Spleen (tissue), 11 donors: ENCODE data around the gene NKD1. TPM values are rescaled to one million over a fixed set of nuclear protein-coding genes. Genes with fewer than 3 reads are reported as not detected.

Experiments used
- DNase-seq: peaks from one replicate; pipeline ENCODE4 v3.0.0-alpha.2; 2020
- H3K27ac ChIP-seq, 8 donors: fragments of 200-600 bp; sonication (generic) in 7 of 8; 1 replicate in 4 of 8; 2 replicates in 4 of 8; pipeline versions ENCODE4 v1.5.0 to v1.8.0; 2016 to 2021; ENCODE audit warnings: inconsistent platforms in 4 of 8, mild to moderate bottlenecking in 4 of 8, moderate library complexity in 1 of 8
- H3K27me3 ChIP-seq, 7 donors: fragments of 200-600 bp; sonication (generic) in 6 of 7; replicated peaks in 1 of 7; 1 replicate in 4 of 7; 2 replicates in 3 of 7; pipeline versions ENCODE4 v1.5.0 to v1.8.0; 2016 to 2021; ENCODE audit warnings: inconsistent platforms in 3 of 7, mild to moderate bottlenecking in 1 of 7
- H3K36me3 ChIP-seq, 6 donors: fragments of 200-600 bp; sonication (generic) in 5 of 6; 1 replicate in 4 of 6; 2 replicates in 2 of 6; pipeline versions ENCODE4 v1.5.0 to v1.8.0; 2016 to 2021; ENCODE audit warnings: inconsistent platforms in 2 of 6
- H3K4me1 ChIP-seq, 6 donors: fragments of 200-600 bp; sonication (generic) in 5 of 6; 1 replicate in 3 of 6; 2 replicates in 3 of 6; pipeline versions ENCODE4 v1.5.0 to v1.8.0; 2016 to 2021; ENCODE audit warnings: inconsistent platforms in 3 of 6
- H3K4me3 ChIP-seq, 8 donors: fragments of 200-600 bp; sonication (generic) in 7 of 8; 1 replicate in 4 of 8; 2 replicates in 4 of 8; pipeline versions ENCODE4 v1.5.0 to v1.8.0; 2016 to 2021; ENCODE audit warnings: inconsistent platforms in 4 of 8, mild to moderate bottlenecking in 4 of 8, moderate library complexity in 2 of 8
- H3K9me3 ChIP-seq, 8 donors: fragments of 200-600 bp; sonication (generic) in 7 of 8; 1 replicate in 4 of 8; 2 replicates in 4 of 8; pipeline versions ENCODE4 v1.5.0 to v1.8.0; 2016 to 2021; ENCODE audit warnings: inconsistent platforms in 4 of 8
- POLR2A ChIP-seq, 3 donors: fragments of 450-650 bp; IDR thresholded peaks; one replicate each; pipeline ENCODE4 v1.5.1; 2017; ENCODE audit warnings: antibody characterized with exemption in 3 of 3, mild to moderate bottlenecking in 1 of 3
- POLR2AphosphoS5 ChIP-seq, 3 donors: sonication (generic); formaldehyde crosslinking; IDR thresholded peaks; one replicate each; pipeline ENCODE4 v1.5.1; 2017; ENCODE audit warnings: antibody characterized with exemption in 3 of 3
- WGBS, 5 donors: extraction: QIAGEN DNeasy Blood & Tissue Kit in 3 of 5; methylation state at CpG; one replicate each; pipeline versions ENCODE4 v1.1.5 to v1.1.7; 2013 to 2018; 5-methylcytosine and 5-hydroxymethylcytosine counted together
- intact Hi-C: fragments of 100-400 bp; cut with DNase I; formaldehyde crosslinking; loops from one replicate; pipeline ENCODE4 v1.15.0; 2023; ENCODE audit warnings: low total_unique reads
- polyA plus RNA-seq, 3 donors: library from polyadenylated mRNA; stranded (reverse); fragments of 200-250 nt; gene quantifications; one replicate each; pipeline ENCODE4 v1.2.1, GENCODE V29; 2013
- total RNA-seq, 7 donors: library from RNA; depleted of rRNA in 3 of 7; stranded (reverse); fragments of >200 nt in 3 of 7; fragmentation: NEBNext Ultra II Directional in 4 of 7; extraction: Animal tissue kit (Norgen Biotek cat#: 25700) in 4 of 7; gene quantifications; one replicate each; pipeline versions ENCODE4 v1.1.0 to v1.2.1, GENCODE V29; 2016 to 2021
- TF ChIP-seq, protein P1 (sequence below), 11 experiments: fragments of 200-600 bp in 7 of 11; fragments of 450-650 bp in 4 of 11; sonication (generic) in 4 of 11; IDR thresholded peaks in 8 of 11; conservative IDR thresholded peaks in 3 of 11; 1 replicate in 7 of 11; 2 replicates in 4 of 11; pipeline versions ENCODE4 v1.4.0 to v1.8.0; 2016 to 2021; ENCODE audit warnings: antibody characterized with exemption in 11 of 11, inconsistent platforms in 4 of 11, mild to moderate bottlenecking in 1 of 11
- donor health status: healthy with polysubstance abuse.
- donor health status: DM: no; HTN: no; CAD: no; lungs with moderate emphysema.
- donor health status: DM: no; HTN: no; CAD: no.
- donor health status: Bipolar disorder and iron deficiency.
- donor health status: healthy.
- donor health status: DM: no; HTN: no; CAD: no.
- donor health status: DM: yes; HTN: yes; CAD: no.

The NKD1 gene
- total and polyA plus RNA-seq, 10 donors: 0.11 to 15.2 (median 3.6) TPM

DNA sequence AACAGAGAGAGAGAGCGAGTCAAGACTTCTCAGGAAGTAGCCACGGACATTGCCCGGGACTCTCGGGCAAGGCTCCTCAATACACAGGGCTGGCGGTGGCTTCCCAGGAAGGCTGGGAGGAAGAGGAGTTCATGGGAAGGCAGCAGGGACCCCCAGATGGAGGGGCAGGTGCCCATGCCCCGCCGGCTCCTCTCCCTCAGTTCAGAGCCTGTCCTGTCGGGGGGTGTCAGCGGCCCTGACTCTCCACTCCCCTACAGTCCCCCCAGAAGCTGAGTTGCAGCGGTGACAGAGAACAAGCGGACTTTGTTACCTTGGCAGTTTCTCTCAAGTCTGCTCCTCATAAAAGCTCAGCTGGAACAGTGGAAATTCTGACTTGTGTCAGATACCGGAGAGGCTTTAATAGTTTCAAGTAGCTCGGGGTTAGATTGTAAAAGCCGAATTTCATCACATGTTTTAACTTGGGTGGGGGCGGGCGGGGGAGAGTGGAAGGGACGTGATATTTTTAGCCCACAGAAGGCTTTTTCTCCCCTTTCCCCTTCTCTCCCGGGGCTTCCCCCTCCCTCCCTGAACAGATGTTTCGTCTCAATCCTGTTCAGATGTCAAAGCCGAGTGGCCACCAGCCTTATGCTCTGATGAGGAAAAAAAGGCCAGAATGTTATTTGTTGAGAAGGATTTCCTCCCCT lies 65.2 kb downstream of the NKD1 start:
- intact Hi-C loops: no loop called here
- H3K36me3 ChIP-seq: no peaks in the 10 kb centered on the region
- 48 to 61% (median 58%) methylated on average over 13 to 20 of the region's 20 CpGs for WGBS, 5 donors
- H3K4me1 ChIP-seq: peaks cover 0 to 36% (median 11%) of the 10 kb centered on the region in 6 donors
- H3K27me3 ChIP-seq: no peaks in the 10 kb centered on the region
- H3K9me3 ChIP-seq: no peaks in the 10 kb centered on the region
- peak overlapping the region in 7 of 8 donors; percentile 5 to 57 (median 28) for H3K27ac ChIP-seq
- TF ChIP-seq POLR2A (IDR thresholded peaks at IDR 0.05) (no peak), POLR2AphosphoS5 (IDR thresholded peaks at IDR 0.05) (peak in 1 of 3 donors; percentile 45)
- TF ChIP-seq, protein P1, sequence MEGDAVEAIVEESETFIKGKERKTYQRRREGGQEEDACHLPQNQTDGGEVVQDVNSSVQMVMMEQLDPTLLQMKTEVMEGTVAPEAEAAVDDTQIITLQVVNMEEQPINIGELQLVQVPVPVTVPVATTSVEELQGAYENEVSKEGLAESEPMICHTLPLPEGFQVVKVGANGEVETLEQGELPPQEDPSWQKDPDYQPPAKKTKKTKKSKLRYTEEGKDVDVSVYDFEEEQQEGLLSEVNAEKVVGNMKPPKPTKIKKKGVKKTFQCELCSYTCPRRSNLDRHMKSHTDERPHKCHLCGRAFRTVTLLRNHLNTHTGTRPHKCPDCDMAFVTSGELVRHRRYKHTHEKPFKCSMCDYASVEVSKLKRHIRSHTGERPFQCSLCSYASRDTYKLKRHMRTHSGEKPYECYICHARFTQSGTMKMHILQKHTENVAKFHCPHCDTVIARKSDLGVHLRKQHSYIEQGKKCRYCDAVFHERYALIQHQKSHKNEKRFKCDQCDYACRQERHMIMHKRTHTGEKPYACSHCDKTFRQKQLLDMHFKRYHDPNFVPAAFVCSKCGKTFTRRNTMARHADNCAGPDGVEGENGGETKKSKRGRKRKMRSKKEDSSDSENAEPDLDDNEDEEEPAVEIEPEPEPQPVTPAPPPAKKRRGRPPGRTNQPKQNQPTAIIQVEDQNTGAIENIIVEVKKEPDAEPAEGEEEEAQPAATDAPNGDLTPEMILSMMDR (IDR thresholded peaks at IDR 0.05 in 8 of 11, conservative IDR thresholded peaks at IDR 0.05 in 3 of 11): no peak
- no peak overlapping the region for H3K4me3 ChIP-seq
- no peak for DNase-seq

DNA sequence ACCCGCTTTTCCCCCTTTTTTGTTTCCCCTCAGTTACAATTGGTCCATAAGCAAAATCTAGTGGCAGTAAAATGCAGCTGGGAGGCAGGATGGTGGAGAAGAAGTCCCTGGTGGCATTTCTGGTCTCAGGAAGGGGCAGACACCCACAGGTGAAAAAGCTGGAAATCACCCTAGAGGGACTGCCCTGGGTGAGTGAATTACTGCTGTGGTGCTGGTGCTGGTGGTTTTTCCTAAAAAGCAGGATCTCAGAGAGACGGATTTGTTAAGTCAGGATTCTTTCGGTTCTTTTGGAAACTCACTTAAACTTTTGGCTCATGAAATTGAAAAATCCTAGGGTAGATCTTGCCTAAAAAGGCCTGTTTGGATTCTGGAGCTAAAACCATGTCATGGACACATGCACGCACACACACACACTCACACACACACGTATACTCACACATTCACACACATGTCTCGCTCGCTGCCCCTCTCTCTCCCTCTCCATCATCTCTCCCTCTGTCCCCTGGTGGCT lies 65.8 kb downstream of the NKD1 start:
- H3K27me3 ChIP-seq: no peaks in the 10 kb centered on the region
- H3K9me3 ChIP-seq: no peaks in the 10 kb centered on the region
- peaks cover 0 to 36% (median 11%) of the 10 kb centered on the region in 6 donors for H3K4me1 ChIP-seq
- intact Hi-C loops: no loop called here
- no peak overlapping the region for H3K4me3 ChIP-seq
- DNase-seq: no peak
- H3K36me3 ChIP-seq: no peaks in the 10 kb centered on the region
- TF ChIP-seq, protein P1 (IDR thresholded peaks at IDR 0.05 in 8 of 11, conservative IDR thresholded peaks at IDR 0.05 in 3 of 11): no peak
- TF ChIP-seq POLR2A (IDR thresholded peaks at IDR 0.05): no peak
- no peak for TF ChIP-seq POLR2AphosphoS5 (IDR thresholded peaks at IDR 0.05)
- WGBS, 5 donors: 79 to 85% (median 82%) methylated on average over 7 of the region's 7 CpGs
- peak overlapping the region in 4 of 8 donors; percentile 4 to 35 (median 18) for H3K27ac ChIP-seq

DNA sequence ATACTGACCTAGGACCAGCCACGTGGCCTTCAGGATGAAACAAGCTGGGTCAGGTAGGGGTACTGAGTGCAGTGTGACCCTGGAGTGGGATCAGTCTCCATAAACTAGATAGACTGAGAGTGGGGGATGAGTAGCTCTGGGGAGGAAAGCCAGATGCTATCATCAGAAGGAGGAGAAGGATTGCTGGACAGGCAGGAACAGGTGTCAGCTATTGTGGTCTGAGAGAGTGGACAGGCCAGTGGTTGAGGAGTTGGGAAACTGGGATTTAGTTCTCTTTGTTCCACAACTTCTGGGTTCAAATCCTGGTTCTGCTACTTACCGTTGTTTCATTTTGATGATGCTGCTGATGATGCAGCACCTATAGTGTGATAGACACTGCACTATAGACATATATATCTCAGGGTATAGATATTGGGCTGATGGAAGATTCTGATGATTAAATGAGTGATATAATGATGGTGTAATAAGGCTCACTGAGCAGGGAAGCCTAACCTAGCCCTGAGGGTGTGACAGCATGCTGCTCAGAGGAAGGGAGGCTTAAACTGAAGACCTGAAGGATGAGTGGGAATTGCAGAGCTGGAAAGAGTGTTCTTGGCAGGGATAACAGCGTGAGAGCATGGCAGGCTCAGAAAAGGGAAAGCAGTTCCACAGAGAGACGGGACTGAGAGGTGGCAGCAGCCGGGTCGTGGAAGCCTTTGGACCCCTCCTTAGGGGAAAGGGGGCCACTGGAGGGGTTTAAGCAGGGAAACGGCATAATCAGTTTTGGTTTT lies 66.9 kb downstream of the NKD1 start:
- Histone ChIP-seq H3K27ac (peak overlapping the region in 1 of 8 donors; percentile 35), H3K4me1 (peaks cover 0 to 36% (median 11%) of the 10 kb centered on the region in 6 donors), H3K27me3 (no peaks in the 10 kb centered on the region), H3K4me3 (no peak overlapping the region), H3K36me3 (no peaks in the 10 kb centered on the region), H3K9me3 (no peaks in the 10 kb centered on the region)
- WGBS, 5 donors: 71 to 84% (median 79%) methylated on average over 7 of the region's 7 CpGs
- DNase-seq: no peak
- TF ChIP-seq POLR2A (IDR thresholded peaks at IDR 0.05) (no peak), POLR2AphosphoS5 (IDR thresholded peaks at IDR 0.05) (no peak)
- TF ChIP-seq, protein P1 (IDR thresholded peaks at IDR 0.05 in 8 of 11, conservative IDR thresholded peaks at IDR 0.05 in 3 of 11): no peak
- intact Hi-C loops: no loop called here

DNA sequence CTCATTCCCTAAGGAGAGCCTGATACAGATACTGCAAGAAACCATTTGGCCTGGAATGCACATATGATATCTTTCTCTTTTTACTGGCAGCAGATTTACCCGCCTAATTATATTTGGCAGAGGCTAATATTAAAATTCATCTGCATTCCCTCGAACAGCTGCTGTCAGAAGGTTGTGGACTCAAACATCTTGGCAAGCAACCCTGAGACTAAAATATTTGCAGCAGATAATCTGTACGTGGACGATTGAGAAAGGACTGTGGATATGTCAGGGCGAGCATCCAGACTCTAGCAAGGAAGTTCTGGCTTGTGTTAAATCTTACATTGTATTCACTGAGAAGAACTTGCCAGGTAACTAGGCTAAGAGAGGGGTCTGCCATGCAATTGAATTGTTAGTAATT lies 67.7 kb downstream of the NKD1 start:
- intact Hi-C loops: no loop called here
- no peak for TF ChIP-seq POLR2AphosphoS5 (IDR thresholded peaks at IDR 0.05)
- TF ChIP-seq, protein P1 (IDR thresholded peaks at IDR 0.05 in 8 of 11, conservative IDR thresholded peaks at IDR 0.05 in 3 of 11): no peak
- Histone ChIP-seq H3K9me3 (no peaks in the 10 kb centered on the region), H3K4me1 (peaks cover 0 to 36% (median 11%) of the 10 kb centered on the region in 6 donors), H3K27me3 (no peaks in the 10 kb centered on the region), H3K4me3 (no peak overlapping the region), H3K27ac (no peak overlapping the region), H3K36me3 (no peaks in the 10 kb centered on the region)
- no peak for DNase-seq
- WGBS, 5 donors: 72 to 90% (median 78%) methylated on average over 5 of the region's 5 CpGs
